ENCODE results near the gene XG. TPM values are rescaled to one million over a fixed set of nuclear protein-coding genes. Genes with fewer than 3 reads are reported as not detected.

The XG gene
- total and polyA plus RNA-seq, 2 donors (not counting 3 experiments of a cell fraction or from before 2014, with no cell fraction given) = 0.10 TPM; not detected in 1

- Histone ChIP-seq H3K27me3 (ENCODE audit: control insufficient read depth in 2 of 2, insufficient read depth in 2 of 2, low read length in 2 of 2) (no peaks in the 10 kb centered on the region), H3K4me1 (ENCODE audit: control insufficient read depth, extremely low read depth, insufficient read depth, low read length) (no peaks in the 10 kb centered on the region), H3K9ac (replicated peaks; ENCODE audit: extremely low read depth, insufficient read depth, low read length) (no peak overlapping the region), H3K9me3 (replicated peaks; ENCODE audit: control insufficient read depth, insufficient read depth, low read length) (no peaks in the 10 kb centered on the region), H3K4me3 (replicated peaks in 1 of 3; ENCODE audit: insufficient read depth in 1 of 3, low read depth in 1 of 3, low read length in 3 of 3) (no peak overlapping the region), H2AFZ (ENCODE audit: low read depth, low read length) (no peak overlapping the region), H3K79me2 (ENCODE audit: control insufficient read depth, insufficient read depth, low read length) (no peaks in the 10 kb centered on the region), H3K9me1 (replicated peaks; ENCODE audit: control insufficient read depth, extremely low read depth, insufficient read depth, low read length) (no peaks in the 10 kb centered on the region), H3K27ac (ENCODE audit: insufficient read depth, low read depth, low read length) (no peak overlapping the region), H4K20me1 (replicated peaks; ENCODE audit: control insufficient read depth, extremely low read depth, insufficient read depth, low read length) (no peaks in the 10 kb centered on the region), H3K4me2 (ENCODE audit: insufficient read depth, low read length) (no peak overlapping the region), H3K36me3 (ENCODE audit: control insufficient read depth in 2 of 2, extremely low read depth in 1 of 2, insufficient read depth in 2 of 2, low read length in 2 of 2) (no peaks in the 10 kb centered on the region)
- DNase-seq (ENCODE audit: low read depth, low spot score) (no peak), FAIRE-seq (no peak)
- no peak for TF ChIP-seq GATA2 (IDR thresholded peaks at IDR 0.05; ENCODE audit: insufficient read depth, insufficient read length, low read depth, low read length)
- no peak for TF ChIP-seq POLR2A (IDR thresholded peaks at IDR 0.05; ENCODE audit: low read depth, low read length)
- TF ChIP-seq MAX (IDR thresholded peaks at IDR 0.05; ENCODE audit: insufficient read depth, insufficient read length) = no peak
- no peak for TF ChIP-seq CTCF (IDR thresholded peaks at IDR 0.05; ENCODE audit: extremely low read depth in 1 of 2, insufficient read depth in 1 of 2, low read depth in 1 of 2, low read length in 2 of 2)
- TF ChIP-seq FOS (IDR thresholded peaks at IDR 0.05; ENCODE audit: borderline replicate concordance, insufficient read depth, low read length) = no peak
- TF ChIP-seq JUN (IDR thresholded peaks at IDR 0.05; ENCODE audit: borderline replicate concordance, insufficient read depth, insufficient read length, low read depth) = no peak
- no peak for TF ChIP-seq MYC (IDR thresholded peaks at IDR 0.05; ENCODE audit: low read depth, low read length)
- TF ChIP-seq EZH2 (IDR thresholded peaks at IDR 0.05; ENCODE audit: borderline replicate concordance, low read depth, low read length, severe bottlenecking) = no peak
- TF ChIP-seq POLR2AphosphoS5 (IDR thresholded peaks at IDR 0.05; ENCODE audit: insufficient read depth, low read depth, low read length) = no peak
- no TSS peak for BruUV-seq (replicated peaks)
- dilution Hi-C loops (cut with MboI; ENCODE audit: extremely low pct_ligation_motif_present, low sequenced_read_pairs) (no loop called here), intact Hi-C loops (cut with micrococcal nuclease) (no loop called here)
- ChIA-PET CTCF (no interaction called here), POLR2A (no interaction called here)
Observed at GRCh38 chrX:2863646-2864045, 111.8 kb downstream of the XG start.

Other genes starting within 250 kb of the XG start
- 641 and 654 TPM in 2 replicates for gene CD99, start 60.7 kb upstream of the XG start, total RNA-seq
- 364 and 474 TPM in 2 replicates for gene CD99, start 60.7 kb upstream of the XG start, polyA plus RNA-seq
- gene GYG2, start 76.9 kb downstream of the XG start, total RNA-seq = 0.22 TPM in 1 of 2 replicates, not detected in the other
- gene GYG2, start 76.9 kb downstream of the XG start, polyA plus RNA-seq = 0.05 and 0.12 TPM in 2 replicates
- gene ARSD, start 177.3 kb downstream of the XG start, total RNA-seq = 16.4 and 18.6 TPM in 2 replicates
- gene ARSD, start 177.3 kb downstream of the XG start, polyA plus RNA-seq = 15.5 and 17.3 TPM in 2 replicates